Hepatocyte (in vitro differentiated cells): ENCODE measurements around the gene ACOXL. TPM values are rescaled to one million over a fixed set of nuclear protein-coding genes. Genes with fewer than 3 reads are reported as not detected.

Experiments
- DNase-seq: peaks from one replicate; pipeline ENCODE4 v3.0.0-alpha.2; 2016; ENCODE audit warnings: low spot score
- H2AFZ ChIP-seq: fragments of 200-600 bp; sonication (generic); 2 replicates; pipeline ENCODE4 v1.6.0; 2016; ENCODE audit warnings: antibody characterized with exemption, mild to moderate bottlenecking
- H3K27ac ChIP-seq: fragments of 200-600 bp; sonication (generic); 2 replicates; pipeline ENCODE4 v1.5.1; 2016; ENCODE audit warnings: mild to moderate bottlenecking
- H3K27me3 ChIP-seq: fragments of 200-600 bp; sonication (generic); 2 replicates; pipeline ENCODE4 v1.6.1; 2016
- H3K36me3 ChIP-seq: fragments of 200-600 bp; sonication (generic); replicated peaks from 2 replicates; pipeline ENCODE4 v1.5.1; 2016; ENCODE audit warnings: low read depth; ENCODE audit not compliant: insufficient read depth
- H3K4me1 ChIP-seq: fragments of 200-600 bp; sonication (generic); 2 replicates; pipeline ENCODE4 v1.5.1; 2016; ENCODE audit warnings: mild to moderate bottlenecking, moderate library complexity; ENCODE audit not compliant: insufficient read depth
- H3K4me2 ChIP-seq: fragments of 200-600 bp; sonication (generic); 2 replicates; pipeline ENCODE4 v1.6.0; 2016
- H3K4me3 ChIP-seq: fragments of 200-600 bp; sonication (generic); 2 replicates; pipeline ENCODE4 v1.5.1; 2016; ENCODE audit warnings: mild to moderate bottlenecking
- H3K79me2 ChIP-seq: fragments of 200-600 bp; sonication (generic); 2 replicates; pipeline ENCODE4 v1.6.0; 2017; ENCODE audit warnings: mild to moderate bottlenecking
- H3K9me2 ChIP-seq: fragments of 200-600 bp; sonication (generic); replicated peaks from 2 replicates; pipeline ENCODE4 v1.6.0; 2017; ENCODE audit warnings: mild to moderate bottlenecking; ENCODE audit not compliant: insufficient read depth
- H3K9me3 ChIP-seq: fragments of 200-600 bp; sonication (generic); 2 replicates; pipeline ENCODE4 v1.5.1; 2016; ENCODE audit warnings: low read depth, mild to moderate bottlenecking
- H4K20me1 ChIP-seq: fragments of 200-600 bp; sonication (generic); 2 replicates; pipeline ENCODE4 v1.6.0; 2016; ENCODE audit warnings: mild to moderate bottlenecking; ENCODE audit not compliant: insufficient read depth, poor library complexity, severe bottlenecking
- EZH2 ChIP-seq: fragments of 200-600 bp; sonication (generic); IDR thresholded peaks from 2 replicates; pipeline ENCODE4 v1.6.1; 2016; ENCODE audit warnings: antibody characterized with exemption, mild to moderate bottlenecking, borderline replicate concordance
- EZH2phosphoT487 ChIP-seq: fragments of 200-600 bp; sonication (generic); IDR thresholded peaks from one replicate; pipeline ENCODE4 v1.6.1; 2018; ENCODE audit warnings: antibody characterized with exemption, mild to moderate bottlenecking, low read depth, moderate library complexity; ENCODE audit not compliant: unreplicated experiment, severe bottlenecking
- WGBS: methylation state at CpG from one replicate; pipeline ENCODE4 v1.1.6; 2016; ENCODE audit warnings: low lambda C conversion rate; ENCODE audit errors: missing lambda C conversion rate; 5-methylcytosine and 5-hydroxymethylcytosine counted together
- polyA plus RNA-seq: library from polyadenylated mRNA; unstranded; fragments of >200 nt; fragmentation: Nextera tagmentation; extraction: Ambion mirVana; gene quantifications from 2 replicates; pipeline ENCODE4 v1.2.1, GENCODE V29; 2016
- total RNA-seq: library from RNA; depleted of rRNA; stranded (reverse); fragments of >200 nt; gene quantifications from 2 replicates; pipeline ENCODE4 v1.2.3, GENCODE V29; 2014
- TF ChIP-seq, protein P1 (sequence below): fragments of 200-600 bp; sonication (generic); IDR thresholded peaks from 2 replicates; pipeline ENCODE4 v1.5.1; 2016; ENCODE audit warnings: antibody characterized with exemption, mild to moderate bottlenecking; ENCODE audit not compliant: poor library complexity

Gene ACOXL
- total and polyA plus RNA-seq, 2 experiments from 2014 or later: 0.23 to 1.1 TPM

DNA sequence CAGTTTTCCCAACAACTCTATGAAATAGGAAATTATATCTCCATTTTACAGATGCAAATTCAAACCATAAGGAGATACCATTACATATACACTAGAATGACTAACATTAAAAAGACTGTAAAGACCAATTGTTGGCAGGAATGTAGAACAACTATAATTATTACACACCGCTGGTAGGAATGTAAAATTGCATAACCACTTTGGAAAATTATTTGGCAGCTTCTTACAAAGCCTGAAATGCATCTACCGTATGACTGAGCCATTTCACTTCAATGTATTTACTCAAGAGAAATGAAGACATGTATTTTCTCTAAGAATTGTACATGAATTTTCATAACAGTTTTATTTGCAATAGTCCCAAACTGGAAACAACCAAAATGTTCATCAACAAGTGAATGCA is 199.3 kb downstream of the ACOXL start:
- Histone ChIP-seq H3K4me3 (no peak overlapping the region), H3K4me1 (no peaks in the 10 kb centered on the region), H3K4me2 (no peak overlapping the region), H3K27ac (no peak overlapping the region), H2AFZ (no peak overlapping the region), H3K79me2 (no peaks in the 10 kb centered on the region), H3K27me3 (no peaks in the 10 kb centered on the region), H3K9me3 (no peaks in the 10 kb centered on the region), H4K20me1 (no peaks in the 10 kb centered on the region), H3K36me3 (no peaks in the 10 kb centered on the region), H3K9me2 (no peaks in the 10 kb centered on the region)
- no peak for DNase-seq
- 57% methylated on average over 2 of the region's 2 CpGs for whole genome bisulfite sequencing
- TF ChIP-seq, protein P1, sequence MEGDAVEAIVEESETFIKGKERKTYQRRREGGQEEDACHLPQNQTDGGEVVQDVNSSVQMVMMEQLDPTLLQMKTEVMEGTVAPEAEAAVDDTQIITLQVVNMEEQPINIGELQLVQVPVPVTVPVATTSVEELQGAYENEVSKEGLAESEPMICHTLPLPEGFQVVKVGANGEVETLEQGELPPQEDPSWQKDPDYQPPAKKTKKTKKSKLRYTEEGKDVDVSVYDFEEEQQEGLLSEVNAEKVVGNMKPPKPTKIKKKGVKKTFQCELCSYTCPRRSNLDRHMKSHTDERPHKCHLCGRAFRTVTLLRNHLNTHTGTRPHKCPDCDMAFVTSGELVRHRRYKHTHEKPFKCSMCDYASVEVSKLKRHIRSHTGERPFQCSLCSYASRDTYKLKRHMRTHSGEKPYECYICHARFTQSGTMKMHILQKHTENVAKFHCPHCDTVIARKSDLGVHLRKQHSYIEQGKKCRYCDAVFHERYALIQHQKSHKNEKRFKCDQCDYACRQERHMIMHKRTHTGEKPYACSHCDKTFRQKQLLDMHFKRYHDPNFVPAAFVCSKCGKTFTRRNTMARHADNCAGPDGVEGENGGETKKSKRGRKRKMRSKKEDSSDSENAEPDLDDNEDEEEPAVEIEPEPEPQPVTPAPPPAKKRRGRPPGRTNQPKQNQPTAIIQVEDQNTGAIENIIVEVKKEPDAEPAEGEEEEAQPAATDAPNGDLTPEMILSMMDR: no peak
- TF ChIP-seq EZH2 (no peak), EZH2phosphoT487 (no peak)

DNA sequence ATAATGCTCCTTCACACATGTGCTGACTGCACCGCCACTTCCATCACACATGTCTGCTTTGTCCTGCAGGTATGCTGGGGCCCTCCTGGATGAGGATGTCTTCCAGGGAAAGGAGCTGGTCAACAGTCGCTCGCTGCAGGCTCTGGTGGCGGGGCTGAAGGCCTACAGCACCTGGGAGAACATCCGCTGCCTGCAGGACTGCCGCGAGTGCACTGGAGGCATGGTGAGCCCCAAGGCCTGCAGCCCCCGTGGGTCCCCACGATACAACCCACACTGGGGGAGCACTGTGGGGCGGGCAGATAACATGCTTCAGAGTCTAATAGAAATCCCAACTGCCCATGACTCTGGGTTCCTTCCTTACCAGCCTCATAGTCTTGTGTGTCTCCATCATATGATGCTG is 201.0 kb downstream of the ACOXL start:
- Histone ChIP-seq H3K9me3 (no peaks in the 10 kb centered on the region), H2AFZ (no peak overlapping the region), H3K4me3 (no peak overlapping the region), H3K4me1 (no peaks in the 10 kb centered on the region), H3K27ac (no peak overlapping the region), H3K27me3 (no peaks in the 10 kb centered on the region), H3K9me2 (no peaks in the 10 kb centered on the region), H3K36me3 (no peaks in the 10 kb centered on the region), H4K20me1 (no peaks in the 10 kb centered on the region), H3K79me2 (no peaks in the 10 kb centered on the region), H3K4me2 (no peak overlapping the region)
- WGBS: 96% methylated on average over 10 of the region's 10 CpGs
- TF ChIP-seq, protein P1: no peak
- TF ChIP-seq EZH2phosphoT487: no peak
- no peak for TF ChIP-seq EZH2
- DNase-seq: no peak

DNA sequence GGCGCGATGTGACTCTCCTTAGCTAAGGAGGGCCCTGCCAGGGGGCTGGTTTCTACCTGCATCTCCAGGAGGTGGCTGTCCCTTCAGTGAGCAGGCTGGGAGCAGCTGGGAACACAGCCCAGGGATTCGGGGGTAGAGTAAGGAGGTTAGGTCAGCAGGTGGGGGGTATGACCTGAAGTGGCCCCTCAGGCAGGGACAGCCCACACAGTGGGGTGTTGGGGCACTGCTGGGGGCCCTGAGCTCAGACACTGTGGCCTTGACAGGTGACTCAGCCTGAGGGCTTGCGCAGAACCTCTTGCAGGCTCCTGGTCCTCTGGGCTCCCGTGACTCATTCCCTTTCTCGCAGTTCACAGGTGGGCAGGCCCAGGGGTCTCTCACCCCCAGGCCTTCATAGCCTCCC is 202.6 kb downstream of the ACOXL start:
- no peaks in the 10 kb centered on the region for H3K27me3 ChIP-seq
- no peak for DNase-seq
- H3K4me2 ChIP-seq: no peak overlapping the region
- no peaks in the 10 kb centered on the region for H3K9me3 ChIP-seq
- H3K79me2 ChIP-seq: no peaks in the 10 kb centered on the region
- H3K36me3 ChIP-seq: no peaks in the 10 kb centered on the region
- WGBS: 97% methylated on average over 6 of the region's 6 CpGs
- H3K27ac ChIP-seq: no peak overlapping the region
- H2AFZ ChIP-seq: no peak overlapping the region
- TF ChIP-seq, protein P1: no peak
- no peak for TF ChIP-seq EZH2
- TF ChIP-seq EZH2phosphoT487: no peak
- H4K20me1 ChIP-seq: no peaks in the 10 kb centered on the region
- no peaks in the 10 kb centered on the region for H3K9me2 ChIP-seq
- H3K4me1 ChIP-seq: no peaks in the 10 kb centered on the region
- no peak overlapping the region for H3K4me3 ChIP-seq
